HG02973 (cell line): Measurements from ENCODE around the gene RHCG.

ENCODE experiments used
- ATAC-seq: cut with Tn5 transposase; IDR thresholded peaks from one replicate; pipeline ENCODE4 v1.9.1; 2021; ENCODE audit warnings: moderate library complexity; ENCODE audit not compliant: unreplicated experiment

Gene RHCG

DNA sequence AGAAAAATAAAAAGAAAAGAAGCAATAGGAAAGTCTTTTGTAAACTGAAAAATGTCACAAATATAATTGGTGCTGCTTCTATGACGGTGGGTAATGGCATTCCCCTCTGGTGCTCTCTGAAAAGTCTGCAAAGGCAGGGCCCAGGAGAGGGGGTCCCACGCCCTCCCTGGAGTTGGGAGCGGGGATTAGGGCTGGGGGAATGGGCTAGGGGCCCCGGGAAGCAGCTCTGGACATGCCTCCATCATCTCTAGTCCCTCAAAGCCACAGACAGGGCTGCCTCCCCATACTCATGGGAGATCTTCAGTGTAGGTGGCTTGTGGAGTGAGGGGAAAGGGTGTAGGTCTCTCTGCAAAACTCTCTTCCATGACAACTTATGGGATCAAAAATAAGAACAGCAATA, 7.8 kb upstream of the RHCG start:
- ATAC-seq = no peak

DNA sequence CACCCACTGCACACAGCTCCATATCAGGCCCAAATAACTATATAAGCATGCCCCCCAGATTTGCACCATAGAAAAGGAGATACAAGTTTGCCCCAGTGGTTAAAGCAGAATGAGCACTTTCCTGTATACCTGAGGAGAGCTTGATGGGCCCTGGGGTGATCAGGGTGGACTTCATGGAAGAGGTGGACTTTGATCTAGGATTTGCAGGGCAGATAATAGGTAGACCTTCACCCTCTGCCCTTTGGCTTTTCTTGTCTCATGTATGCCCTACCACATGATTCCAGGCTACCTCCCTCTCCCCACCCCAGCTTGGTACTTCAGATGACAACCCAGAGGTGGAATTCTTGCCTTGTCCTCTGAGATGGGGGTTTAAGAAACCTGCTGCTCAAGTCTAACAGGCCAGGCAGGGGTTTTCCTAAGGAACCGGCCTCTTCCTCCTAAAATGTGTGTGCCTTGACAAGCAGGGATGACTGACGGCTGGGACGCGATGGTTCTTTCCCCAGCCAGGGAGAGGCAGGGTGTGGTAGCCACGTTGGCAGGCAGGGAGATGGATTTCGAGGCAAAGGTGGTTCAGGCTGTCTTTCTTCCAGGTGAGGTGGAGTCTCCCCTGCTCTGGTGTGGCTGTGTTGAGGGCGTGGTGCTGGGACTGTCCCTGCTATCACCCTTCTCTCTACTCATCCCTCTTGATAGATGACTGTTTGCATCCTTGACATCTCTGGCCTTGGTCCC, 6.6 kb upstream of the RHCG start:
- ATAC-seq = no peak

DNA sequence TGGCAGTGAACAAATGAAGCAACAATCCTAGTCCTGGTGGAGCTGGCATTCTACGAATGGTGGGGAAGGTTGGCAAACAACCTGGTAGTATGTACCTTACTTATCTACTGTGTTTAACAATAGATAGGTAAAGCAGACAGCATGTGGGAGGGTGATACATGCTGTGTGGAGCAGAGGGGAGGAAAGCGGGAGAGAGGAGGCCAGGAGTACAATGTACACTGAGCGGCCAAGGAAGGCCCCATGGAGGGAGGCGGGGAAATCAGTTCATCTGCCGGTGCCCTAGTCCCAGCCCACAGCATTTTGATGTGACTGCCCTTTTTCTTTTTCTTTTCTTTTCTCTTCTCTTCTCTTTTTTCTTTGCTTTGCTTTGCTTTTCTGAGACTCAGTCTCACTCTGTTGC, 5.3 kb upstream of the RHCG start:
- ATAC-seq = no peak

DNA sequence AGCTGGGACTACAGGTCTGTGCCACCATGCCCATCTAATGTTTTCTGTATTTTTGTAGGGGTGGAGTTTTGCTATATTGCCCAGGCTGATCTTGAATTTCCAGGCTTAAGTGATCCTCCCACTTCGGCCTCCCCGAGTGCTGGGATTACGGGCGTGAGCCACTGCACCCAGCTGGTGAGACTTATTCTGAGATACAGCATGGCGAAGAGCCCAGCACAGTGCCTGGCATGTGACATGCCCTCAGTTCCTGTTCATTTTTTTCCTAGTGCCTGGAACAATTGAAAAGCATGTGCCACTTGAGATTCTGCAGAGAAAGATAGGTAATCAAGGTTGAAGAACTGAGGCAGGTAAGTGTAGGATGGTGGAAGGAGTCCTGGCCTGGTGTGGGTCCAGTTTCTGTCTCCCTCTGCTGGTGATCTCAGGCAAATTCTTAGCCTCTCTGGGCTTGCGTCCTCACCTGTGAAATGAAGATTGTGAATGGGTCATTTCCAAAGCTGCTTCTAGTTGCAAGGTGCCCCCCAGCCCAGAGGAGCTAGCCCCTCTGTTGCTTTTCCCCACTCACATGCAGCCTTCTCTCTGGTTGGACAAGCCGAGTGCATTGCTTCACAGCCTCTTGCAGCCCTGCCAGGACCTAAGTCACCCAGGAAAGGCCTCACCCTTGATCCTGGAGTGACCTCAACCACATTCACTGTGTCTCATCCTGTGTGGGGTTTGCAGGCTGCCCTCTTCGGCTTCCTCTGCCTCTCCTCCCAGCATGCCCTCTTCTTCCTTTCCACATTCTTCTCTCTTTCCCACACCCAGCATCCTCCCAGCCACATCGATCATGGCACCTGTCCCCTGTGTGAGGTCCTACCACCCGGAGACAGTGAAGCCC, 4.3 kb upstream of the RHCG start:
- no peak for ATAC-seq

DNA sequence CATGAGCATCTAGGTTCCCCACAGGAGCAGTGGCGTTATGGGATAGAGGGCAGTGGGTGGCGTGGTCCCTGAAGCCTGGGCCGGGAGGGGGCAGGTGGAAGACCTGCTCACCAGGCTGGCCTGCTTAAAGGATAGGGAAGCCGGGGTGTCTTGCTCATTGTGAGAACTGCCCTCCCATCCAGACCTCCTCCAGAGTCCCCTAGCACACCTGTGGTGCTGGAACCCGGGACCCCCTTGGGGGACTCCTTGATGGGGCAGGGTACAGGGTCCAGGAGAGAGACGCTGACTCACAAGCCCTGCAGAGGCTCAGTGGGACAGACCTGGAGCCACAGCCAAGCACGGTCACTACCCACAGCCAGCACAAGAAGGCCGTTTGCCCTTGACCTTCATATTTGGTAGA, 2.8 kb upstream of the RHCG start:
- ATAC-seq = no peak

DNA sequence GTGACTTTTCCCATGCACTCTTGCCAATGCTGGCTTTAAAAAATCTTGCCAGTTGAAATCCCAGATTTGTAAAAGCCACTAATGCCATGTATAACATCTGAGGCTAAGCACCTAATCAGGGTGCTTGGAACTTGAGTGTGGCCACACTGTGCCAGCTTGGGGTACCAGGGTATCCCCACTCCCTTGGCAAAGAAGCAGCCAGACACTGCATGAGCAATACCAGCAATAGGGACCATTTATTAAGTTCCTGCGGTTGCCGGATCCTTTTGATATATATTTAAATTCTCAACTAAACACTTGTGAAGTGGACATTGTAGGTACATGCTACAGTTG, 2.2 kb upstream of the RHCG start:
- ATAC-seq = no peak

DNA sequence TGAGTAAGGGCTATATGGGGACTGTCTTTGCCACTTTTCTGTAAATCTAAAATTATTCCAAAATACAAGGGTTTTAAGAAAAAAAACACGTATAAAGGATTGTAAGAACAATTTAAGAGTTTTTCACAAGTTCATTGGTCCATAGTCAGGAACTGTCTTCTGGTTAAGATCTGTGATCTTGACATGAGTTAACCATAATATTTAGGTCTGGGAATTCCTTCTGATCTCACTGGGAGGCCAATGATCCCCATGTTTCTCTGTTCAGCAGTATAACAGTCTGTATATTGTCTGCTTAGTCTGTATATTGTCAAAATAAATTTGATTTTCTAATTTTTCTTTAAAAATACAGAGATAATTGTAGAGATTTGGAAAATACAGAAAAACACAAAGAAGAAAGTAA, 848 bp upstream of the RHCG start:
- ATAC-seq = no peak

DNA sequence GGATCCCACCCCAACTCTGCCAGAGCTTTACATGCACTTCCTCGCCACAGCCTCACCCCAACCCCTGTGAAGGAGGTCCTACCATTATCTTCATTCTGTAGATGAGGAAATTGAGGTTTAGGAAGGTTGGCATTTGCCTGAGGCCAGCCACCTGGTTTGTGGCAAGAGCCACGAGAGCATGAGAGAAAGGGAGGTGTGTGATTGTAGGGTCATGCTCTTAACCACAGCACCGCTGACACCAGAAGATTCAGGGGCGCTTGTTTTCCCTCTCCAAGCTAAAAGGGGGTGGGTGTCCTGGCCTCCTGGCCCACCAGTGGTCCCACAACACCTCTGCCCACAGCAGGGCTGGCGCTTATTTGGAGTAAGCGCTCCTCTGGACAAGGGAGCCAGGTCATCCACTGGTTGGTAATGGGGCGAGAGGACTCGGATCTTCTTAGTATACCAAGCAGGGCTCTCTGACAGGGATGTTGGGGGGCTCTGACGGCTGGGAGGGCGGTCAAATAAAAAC, 691 bp downstream of the RHCG start:
- no peak for ATAC-seq

DNA sequence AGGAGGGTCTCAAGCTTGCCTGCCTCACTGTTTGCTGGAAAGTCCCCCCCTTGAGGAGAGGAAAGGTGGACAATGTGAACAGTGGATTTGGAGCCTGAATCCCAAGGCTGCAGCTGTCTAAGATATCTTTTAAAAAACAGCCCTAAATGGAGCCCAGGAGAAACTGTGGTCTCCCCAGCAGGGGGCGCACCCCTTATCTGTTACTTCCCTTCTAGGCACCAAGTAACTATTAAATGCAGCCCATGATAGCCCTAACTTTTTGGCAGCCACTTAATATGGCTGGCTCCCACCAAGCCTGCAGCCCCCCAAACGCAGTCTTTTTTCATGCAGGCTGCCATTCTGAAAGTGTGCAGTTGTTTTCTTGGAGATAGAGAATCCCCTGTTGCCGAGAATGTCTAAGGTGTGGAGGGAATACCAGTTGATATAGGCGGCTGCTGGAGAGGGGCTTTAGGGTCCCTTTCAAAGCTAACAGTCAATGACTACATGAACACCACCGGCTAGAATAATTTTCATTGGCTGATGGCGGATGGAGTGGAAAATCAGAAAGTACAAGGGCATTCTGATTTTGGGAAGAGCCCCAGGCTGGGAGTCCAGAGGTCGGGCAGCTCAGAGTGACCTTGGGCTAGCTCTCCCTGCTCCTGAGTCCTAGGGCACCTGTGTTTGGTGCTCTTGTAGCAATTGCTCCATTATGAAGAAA, 1.3 kb downstream of the RHCG start:
- ATAC-seq = no peak

DNA sequence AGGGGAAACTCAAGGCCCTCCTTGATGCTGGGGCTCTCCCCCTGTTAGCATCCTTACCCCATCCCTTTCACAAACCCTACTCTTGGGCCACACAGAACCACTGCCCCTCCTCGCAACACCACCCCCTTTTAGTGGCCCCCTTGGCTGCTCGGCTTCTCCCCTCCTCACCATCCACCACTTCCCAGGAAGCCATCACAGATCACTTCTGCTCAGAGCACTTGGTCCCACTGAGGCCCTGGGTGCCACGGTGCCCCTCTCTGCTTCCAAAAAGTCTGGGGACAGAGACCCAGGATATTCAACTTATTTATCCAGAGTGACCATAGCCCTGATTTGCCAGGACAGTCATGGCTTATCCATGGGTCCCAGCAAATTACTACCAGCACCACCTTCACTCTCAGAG, 2.4 kb downstream of the RHCG start:
- ATAC-seq = no peak

DNA sequence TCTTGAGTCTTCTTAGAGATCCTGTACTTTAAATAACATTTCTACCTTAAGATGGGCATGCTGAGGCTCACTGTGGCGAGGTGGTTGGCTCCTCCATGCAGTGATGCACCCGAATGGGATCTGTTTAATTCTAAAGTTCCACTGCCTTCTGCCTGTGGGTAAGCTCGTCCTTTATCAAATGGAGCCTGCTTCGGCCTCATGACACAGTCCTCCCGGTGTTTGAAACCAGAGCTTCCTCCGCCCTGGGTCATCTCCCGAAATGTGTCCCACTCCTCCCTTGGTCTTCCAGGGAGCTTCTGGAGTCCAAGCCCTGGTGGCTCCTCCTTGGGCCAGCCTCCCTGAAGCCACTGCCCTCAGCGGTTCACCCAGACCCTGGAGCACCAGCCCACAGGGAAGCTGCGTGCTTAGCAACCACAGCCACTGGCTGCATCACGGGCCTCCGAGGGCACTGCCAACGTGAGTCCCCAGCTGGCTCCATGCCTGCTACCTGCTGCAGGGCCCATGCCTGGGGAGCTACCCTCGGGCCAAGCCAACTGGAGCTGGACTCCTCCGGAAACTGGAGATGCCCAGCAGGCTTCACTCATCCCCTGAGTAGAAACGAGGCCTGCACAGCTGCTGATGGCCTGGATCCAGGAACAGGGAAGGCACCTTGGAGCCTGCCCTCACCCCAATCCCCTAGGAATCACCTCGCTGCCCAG, 3.3 kb downstream of the RHCG start:
- ATAC-seq = no peak

DNA sequence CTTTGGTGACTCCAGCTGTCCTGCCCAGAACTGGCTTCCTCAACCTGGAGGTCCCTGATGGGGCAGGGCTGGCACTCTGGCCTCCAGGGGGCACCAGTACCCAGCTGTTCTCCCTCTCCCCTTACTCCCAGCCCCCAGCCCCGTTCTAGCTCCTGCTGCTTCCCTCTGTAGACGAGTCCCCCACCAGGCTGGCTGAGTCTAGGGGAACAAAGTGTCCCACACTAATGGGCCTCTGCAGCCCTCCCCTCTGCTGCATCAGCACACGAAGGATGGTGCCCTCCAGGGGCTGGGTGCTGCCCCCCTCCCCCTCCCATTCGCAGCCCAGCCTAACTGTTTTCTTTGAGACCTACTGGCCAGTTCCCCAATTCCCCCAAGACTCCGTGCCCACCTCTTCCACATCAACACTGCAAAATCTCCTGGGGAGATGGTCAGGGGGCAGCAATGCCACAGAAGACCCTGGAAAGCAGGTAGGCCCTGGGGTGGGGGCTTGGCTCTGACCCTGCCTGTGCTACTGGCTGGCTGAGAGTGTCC, 4.2 kb downstream of the RHCG start:
- no peak for ATAC-seq

DNA sequence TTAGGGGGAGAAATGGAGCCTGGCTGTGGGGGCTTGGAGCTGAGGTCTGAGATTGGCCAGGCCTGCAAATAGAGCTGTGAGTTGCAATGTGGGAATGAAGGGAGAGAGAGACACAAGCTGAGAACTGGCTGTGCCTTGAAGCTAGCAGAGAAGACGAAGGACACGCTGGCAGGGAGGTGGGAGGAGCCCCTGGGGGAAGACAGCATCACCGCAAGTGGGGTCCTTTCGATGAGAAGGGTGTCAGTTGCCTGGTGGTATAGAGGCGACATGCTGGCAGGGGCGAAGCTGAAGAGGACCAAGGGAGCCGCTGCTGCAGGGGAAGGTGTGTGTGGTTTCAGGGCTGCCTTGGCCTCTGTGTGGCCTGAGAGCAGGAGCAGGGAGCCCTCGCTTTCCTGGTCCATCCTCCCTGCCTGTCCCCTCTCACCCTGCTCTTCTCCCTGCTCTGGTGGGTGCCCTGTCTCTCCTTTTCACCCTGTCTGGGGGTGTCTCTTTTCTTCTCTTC, 5.5 kb downstream of the RHCG start:
- no peak for ATAC-seq

DNA sequence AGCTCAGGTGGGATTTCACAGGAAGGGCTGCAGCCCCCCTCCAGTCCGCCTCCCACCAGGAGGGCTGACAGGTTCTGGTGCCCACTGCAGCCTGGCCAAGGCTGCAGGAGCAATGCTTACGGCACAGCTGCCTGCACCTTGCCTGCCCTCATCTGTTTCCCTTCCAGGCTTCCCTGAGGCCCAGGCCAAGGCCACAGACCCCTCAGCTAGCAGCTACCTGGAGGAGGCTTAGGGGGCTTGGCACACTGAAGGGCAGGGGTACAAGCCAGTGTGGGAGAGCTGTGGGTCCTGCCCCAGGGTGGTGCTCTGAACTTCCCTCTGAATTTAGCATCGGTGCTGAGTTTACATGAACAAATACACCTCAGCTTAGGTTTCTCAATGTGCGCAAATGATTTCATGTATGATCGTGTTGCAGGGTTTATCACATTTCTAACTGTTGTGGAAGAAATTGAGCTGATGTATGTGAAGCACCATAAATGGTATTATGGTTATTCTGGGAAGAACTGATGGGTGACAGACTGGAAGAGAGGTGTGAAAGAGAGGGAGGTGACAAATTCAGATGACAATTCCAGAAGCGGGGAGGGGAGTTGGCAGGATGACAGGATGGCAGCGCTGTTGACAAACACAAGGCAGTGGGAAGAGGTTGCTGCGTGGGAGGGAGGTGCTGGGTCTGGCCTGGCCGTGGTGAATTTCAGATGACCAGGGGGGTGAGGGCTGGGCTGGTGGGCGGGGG, 6.1 kb downstream of the RHCG start:
- ATAC-seq = no peak

DNA sequence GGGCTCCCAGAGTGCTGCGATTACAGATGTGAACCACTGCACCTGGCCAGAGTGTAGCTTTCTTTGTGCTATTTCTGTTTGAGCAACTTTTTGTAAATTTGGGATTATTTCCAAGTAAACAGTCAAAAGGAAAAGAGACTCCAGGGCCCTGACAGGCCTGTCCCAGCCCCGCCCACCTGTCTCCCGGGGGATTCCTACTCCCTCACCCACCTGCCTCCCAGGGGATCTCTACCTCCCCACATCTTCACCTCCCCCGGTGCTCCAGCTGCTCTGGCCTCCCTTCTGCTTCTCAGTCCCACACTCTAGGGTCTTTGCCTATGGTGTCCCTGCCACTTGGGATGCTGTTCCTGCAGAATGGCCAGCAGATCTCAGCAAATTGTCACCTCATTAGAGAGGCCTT, 7.0 kb downstream of the RHCG start:
- no peak for ATAC-seq

DNA sequence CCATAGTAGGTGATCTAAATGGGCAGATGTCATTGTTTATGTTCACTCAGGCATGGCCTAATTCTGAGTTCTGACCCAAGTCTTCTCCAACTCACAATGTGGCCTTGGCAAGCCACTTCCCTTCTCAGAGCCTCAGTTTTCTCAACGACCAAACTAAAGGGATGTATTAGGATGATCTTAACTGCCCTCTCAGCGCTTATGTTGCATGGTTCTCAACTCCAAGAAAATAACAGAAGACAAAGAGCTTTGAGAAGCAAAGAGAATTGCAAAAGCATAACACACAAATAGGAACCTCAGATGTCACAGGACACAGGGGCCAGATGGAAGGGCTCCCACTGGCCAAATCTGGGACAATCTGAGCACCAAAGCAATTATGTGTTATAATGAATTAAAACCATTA, 8.6 kb downstream of the RHCG start:
- no peak for ATAC-seq

DNA sequence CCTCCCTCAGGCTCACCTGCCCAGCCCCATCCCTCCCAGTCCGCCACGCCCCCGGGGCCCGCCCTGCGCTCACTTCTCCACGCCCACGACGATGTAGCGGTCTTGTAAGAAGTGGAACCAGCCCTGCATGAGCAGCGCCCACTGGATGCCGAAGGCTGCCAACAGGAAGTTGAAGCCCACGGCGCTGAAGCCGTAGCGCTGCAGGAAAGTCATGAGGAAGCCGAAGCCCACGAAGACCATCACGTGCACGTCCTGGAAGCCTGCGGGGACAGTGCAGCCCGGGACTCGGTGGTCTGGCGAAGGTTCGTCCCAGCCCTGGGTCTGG, 9.7 kb downstream of the RHCG start:
- ATAC-seq = no peak

DNA sequence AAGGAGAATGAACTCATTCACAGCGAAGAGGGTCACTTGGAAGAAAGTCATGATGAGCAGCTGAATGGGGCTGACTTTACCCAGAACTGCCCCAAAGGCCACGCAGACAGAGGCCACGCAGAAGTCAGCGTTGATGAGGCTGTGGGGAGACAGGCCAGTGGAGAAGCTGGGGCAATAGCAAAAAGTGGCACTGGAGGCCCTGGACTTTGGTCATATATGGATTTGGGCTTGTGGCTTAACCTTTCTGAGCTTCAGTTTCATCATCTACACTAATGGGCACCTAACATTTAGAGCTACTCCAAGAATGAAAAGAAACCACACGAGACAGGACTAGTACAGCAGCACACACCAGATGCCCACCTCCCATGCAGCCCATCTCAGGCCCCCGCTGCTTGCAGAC, 13.3 kb downstream of the RHCG start:
- ATAC-seq = no peak

DNA sequence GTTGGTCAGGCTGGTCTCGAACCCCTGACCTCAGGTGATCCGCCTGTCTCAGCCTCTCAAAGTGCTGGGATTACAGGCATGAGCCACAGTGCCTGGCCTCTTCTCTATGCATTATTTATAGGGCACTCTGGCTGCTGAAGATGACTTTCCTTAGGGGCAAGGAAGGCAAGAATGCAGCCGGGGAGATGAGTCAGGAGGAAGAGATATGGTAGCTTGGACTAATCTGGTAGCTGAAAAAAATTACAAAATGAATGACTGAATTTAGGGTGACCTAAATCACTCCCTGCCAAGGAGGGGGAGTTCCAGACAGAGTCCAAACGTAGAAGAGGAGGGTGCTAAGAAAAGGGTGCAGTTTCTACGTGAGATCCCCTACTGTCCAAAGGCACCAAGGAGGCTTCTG, 14.2 kb downstream of the RHCG start:
- ATAC-seq = no peak

DNA sequence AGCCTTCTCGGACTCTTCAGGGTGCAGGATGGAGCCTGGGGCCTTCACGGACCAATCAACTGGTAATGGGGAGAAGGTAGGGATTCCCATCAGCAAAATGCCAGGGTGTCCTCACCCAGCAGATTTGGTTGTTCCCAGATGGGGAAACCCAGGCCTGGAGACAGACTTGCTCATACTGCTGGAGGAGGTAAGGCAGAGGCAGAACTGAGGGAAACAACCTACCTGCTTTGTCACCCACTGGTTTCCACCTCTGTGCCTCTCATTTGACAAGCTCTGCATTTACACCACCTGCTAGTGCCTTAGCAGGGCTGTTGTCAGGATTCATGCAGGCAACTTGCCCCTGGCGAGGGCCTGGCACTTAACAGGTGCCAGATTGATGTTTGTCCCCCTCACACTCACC, 15.9 kb downstream of the RHCG start:
- no peak for ATAC-seq
